NCI-H2171 treated with DMSO at 0.1 percent for 48 hours (cell line): Measurements from ENCODE around the gene SAMD11.

ENCODE experiments used
- DNase-seq: peaks from one replicate; lab custom pipeline; 2025; lab: John Stamatoyannopoulos, UW

SAMD11 gene

DNA sequence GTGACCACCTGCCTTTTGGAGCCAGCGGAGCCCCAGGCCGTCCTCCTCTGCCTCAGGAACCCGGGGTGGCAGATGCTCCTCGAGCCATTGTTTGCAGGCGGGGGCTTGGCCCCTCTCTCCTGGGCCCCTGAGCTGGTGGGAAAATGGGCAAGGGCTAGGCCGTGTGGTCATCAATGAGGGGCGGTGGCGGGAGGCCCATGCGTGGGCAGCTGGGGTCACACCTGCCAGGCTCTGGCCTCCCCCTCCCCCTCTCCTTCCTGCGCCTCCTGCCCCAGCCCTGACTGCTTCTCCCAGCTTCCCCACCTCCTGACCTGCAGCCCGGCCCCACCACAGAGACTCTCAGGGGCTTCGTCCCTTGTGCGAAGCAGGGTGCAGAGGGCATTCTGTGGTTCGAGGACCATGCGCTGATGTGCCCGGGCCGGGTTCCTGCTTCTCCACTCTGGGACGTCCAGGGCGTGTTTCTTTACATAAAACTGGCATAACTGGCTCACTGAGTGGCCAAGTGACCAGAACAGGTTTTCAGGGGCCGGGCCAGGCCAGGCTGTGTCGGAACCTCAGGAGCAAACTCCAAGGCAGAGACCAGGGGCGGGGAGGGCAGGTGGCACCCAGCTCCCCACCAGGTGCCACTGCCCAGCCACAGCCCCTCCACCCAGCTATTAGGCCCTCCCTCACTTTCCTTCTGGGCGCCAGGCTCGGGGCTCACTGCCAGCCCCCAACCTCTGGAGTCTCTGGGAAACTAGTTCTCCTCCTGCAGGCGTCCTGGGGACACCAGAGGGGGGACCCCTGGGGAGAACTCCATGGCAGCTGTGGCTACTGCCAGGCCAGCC is 9.3 kb downstream of the SAMD11 start:
- no peak for DNase-seq

DNA sequence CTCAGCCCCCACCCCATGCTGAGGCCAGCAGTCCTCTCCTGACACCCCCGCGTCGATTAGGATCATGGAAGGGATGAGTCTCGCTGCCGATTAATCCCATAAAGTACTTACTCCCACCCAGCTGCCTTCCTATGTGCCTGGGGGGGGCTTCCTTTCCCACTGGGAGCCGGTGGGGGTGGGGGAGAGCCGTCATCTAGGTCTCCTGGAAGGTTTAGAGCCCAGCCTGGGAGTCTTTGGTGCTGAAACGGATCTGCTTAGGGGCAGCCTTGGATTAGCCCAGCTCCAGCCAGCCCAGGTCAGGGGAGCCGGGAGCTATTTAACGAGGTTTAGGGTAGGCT is 9.8 kb downstream of the SAMD11 start:
- DNase-seq = no peak

DNA sequence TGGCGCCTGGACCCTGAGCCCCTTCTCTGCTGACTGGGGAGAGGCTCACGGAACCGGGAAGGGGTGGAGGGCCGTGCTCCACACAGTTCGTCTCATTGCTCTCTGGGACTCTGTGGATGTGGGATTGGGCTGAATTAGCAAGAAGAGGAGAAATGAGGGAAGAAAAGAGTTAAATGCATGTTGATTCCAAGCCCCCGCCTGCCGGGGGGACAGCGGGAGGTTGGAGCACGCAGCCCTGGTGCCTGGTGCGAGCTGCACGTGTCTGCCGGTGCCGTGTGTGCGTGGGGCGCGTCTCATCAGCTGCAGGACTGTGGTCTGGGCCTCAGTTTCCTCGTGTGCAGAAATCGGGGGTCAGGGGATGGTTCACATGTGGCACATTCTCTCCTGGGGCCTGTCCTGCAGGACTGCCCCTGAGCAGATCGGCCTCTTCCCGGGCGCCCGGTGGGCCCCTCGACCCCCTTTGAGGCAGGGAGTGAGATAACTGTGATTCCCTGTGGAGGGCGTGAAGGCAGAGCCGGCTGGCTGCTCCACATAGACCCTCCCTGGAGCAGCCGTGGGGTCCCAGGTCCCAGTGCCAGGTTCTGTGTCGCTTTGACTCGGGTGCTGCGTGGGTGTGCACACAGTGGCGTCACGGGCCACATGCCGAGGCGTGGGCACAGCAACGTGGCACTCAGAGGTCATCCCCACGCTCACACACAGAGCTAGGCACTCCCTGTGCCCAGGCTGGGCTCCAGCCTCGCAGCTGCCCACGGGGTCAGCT is 11.4 kb downstream of the SAMD11 start:
- no peak for DNase-seq

DNA sequence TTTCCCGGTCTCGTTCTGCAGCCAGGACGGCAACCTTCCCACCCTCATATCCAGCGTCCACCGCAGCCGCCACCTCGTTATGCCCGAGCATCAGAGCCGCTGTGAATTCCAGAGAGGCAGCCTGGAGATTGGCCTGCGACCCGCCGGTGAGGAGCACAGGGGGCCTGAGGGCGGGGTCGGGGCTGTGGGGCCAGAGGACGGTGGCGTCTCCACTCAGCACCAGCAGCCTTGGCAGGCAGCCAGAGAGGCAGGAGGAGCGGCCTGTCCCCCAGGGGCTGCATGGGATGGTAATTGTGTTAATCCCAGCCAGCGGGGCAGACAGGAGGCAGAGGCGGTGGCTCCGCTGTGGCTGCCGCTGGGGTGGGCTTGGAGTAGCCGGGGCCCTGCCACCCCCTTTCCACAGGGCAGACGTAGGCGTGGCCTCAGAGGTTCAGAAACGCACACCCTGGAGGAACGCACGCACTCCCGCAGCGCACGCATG is 12.1 kb downstream of the SAMD11 start:
- peak; percentile 83 for DNase-seq

DNA sequence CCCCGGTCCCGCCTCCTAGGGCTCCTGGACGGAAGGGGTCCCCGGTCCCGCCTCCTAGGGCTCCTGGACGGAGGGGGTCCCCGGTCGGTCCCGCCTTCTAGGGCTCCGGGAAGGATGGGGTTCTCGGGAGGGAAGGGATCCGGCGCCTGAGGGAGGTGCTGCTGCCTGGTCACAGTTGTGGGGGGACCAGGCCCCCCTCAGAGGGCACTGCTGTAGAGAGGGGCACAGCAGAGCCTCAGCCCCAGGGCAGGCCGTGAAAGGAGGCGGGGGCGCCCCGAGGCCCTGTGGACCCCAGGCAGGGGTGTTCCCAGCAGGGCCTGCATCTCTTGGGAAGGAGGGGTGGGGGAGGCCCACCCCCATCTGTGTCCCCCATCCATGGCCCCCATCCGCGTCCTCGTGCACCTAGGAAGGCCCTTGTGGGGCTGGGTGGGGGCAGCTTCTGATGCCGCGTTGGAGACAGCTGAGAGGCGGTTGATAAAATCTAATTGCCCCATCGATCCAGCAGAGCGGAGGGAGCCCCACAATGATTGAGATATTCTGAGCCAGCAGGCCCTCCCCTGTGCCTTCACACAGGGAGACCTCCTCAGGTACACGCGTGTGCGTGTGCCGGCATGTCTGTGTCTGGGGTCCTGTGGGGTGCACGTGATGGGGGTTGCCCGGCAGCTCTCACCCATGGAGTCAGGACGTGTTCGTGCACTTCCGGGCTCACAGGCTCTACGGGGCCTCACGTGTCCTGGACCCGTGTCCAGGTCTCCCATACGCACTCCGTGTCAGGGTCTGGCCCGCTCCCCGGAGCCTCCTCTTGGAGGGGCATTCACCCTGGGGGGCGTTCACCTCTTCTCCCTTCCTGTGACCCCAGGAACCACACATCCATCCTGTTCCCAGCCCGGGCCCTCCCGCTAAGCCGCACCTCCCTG is 12.9 kb downstream of the SAMD11 start:
- DNase-seq = no peak

DNA sequence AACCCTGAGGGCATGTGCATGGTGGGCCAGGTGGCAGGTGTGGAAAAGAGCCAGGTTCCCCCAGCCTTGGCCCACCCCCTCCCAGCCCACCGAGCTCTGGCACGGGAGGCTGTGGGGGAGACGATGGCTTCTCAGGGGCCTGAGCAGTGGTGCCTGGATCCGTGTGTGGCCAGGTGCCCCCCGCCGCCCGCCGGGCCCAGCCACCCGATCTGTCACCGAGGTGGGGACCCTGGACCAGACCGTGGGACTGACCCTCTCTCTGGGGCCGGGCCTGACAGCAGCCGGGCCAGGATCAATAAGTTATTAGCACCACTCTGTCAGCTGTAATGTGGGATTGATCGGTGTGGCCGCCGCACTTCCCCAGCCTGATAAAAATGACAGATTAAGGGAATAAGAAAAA is 13.8 kb downstream of the SAMD11 start:
- no peak for DNase-seq

DNA sequence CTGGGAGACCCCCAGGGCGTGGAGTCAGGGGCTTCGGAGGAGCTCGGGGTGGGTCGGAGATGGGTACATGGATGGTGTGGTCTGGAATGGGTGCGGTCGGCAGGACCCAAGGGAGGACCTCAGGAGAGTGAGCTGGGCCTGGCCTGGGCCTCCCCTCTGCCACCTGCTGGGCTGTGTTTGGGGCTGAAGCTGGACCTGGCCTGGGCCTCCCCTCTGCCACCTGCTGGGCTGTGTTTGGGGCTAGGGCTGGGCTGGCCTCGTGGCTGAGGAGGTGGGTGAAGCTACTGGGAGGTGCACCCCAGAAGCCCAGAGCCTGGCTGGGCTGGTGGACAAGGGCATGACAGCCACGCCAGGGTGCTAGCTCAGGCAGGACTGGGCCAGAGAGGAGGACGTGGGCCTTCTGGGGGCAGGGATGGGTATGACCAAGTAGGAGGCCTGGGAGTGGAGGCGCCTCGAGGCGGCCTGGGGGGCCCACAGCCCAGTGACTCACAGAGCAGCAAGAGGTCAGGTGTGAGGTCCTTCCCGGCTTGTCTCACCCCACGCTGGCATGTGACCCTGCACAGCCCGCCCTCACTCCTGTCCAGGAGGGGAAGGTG is 14.5 kb downstream of the SAMD11 start:
- no peak for DNase-seq

DNA sequence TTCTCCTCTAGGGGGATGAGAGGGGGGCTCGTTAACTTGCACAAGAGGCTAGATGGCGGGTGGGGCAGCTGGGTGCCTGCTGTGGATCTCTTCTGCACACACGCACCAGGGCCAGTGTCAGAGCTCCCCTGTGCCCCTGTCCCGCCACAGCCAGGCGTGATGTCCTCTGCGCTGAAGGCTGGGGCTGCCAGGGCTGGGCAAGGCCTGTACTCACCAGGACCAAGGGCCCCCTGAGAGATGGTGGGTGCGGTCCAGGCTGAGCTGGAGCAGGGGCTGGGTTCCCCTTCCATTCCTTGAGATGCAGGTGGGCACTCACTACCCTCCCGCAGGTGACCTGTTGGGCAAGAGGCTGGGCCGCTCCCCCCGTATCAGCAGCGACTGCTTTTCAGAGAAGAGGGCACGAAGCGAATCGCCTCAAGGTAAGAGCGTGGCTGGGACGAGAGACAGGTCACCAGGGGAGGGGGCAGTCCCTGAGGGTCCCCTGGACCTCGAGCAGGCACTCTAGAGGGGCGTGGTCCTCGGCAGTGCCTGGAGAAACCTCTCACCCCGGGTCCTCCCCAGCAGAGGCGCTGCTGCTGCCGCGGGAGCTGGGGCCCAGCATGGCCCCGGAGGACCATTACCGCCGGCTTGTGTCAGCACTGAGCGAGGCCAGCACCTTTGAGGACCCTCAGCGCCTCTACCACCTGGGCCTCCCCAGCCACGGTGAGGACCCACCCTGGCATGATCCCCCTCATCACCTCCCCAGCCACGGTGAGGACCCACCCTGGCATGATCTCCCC is 15.2 kb downstream of the SAMD11 start:
- no peak for DNase-seq

DNA sequence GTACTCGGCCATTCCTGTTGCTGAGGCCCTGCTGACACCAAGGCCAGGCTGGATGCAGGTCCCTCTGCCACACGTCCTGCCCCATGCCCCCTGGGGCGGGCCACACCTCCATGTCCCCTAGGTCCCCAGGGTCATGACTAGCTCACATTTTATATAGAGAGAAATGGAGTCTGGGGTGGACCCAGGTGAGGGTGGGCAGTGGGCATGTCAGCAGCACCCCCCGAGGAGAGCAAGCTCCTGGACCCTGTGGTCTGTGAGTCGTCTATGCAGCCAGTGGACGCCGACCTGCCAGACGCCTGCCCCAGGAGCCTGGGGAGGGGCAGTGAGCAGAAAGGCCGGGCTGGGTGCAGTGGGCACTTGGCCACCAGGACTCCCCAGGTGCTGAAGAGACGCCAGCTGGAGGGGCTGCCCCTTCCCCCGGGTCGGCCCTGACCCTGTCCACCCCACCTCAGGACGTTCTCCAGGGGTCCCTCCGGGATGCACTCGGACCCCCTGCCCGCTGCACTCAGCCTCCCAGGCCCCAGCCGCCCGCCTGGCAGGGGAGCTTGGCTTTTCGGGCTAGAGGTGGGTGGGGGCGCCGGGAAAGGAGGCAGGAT is 15.9 kb downstream of the SAMD11 start:
- no peak for DNase-seq

DNA sequence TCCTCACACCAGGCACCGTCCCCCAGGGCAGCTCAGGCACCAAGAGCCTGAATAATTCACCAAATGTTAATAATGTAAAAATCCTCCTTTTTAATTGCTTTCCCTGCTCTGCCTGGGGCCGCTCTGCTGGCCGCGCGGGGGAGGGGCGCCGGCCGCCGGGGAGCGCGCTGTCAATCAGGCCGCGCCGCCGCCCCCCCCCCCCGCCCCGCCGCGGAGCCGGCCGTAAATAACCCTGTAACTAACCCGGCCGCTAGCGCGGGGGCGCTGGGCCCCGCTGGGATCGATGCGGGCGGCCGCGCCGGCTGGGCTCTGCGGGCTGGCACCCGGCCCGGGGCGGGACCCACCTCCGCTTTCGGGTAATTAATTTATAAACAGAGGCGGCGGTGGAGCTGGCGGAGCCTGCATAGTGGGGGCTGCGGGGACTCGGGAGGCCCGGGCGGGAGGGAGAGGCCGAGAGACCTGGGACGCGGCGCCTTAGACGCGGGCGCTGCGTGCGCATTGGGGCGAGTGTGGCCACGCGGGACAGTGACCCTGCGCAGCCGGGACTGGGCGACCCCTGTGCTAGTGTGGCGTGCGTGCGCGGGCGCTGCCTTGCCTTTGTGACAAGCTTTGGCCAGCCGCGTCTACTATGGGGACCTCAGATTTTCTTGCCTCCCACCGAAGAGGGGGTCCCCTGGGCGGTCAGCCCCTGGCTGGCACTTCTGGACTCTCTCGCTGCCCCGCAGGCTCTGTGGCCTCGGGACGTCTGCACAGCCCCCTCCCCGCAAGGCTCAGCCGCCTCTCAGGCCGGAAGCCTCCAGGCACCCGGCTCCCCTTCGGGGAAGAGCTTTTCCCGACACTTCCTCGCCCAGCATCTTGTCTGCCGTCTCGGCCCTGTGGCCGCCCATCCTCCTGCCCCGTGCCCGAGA is 16.6 kb downstream of the SAMD11 start:
- DNase-seq = peak; percentile 78

DNA sequence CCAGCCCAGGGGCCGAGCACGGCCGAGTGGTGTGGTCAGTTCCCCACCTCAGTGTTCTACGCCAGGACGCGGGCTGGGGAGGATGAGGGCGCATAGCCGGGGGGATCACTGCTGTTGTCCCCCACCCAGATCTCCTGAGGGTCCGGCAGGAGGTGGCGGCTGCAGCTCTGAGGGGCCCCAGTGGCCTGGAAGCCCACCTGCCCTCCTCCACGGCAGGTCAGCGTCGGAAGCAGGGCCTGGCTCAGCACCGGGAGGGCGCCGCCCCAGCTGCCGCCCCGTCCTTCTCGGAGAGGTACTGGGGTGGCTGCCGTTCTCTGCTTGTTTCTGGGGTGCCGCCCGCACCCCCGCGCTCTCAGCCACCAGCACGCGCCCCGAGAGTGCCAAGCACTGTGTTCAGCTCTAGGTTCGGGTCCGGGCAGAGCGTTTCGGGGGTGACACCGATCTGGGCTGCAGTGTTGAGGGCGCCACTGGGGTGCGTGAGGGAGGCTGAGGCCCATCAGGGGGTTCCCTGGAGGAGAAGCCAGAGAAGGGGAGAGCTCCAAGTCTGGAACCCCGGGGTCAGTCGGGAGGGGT is 17.4 kb downstream of the SAMD11 start:
- DNase-seq = no peak

DNA sequence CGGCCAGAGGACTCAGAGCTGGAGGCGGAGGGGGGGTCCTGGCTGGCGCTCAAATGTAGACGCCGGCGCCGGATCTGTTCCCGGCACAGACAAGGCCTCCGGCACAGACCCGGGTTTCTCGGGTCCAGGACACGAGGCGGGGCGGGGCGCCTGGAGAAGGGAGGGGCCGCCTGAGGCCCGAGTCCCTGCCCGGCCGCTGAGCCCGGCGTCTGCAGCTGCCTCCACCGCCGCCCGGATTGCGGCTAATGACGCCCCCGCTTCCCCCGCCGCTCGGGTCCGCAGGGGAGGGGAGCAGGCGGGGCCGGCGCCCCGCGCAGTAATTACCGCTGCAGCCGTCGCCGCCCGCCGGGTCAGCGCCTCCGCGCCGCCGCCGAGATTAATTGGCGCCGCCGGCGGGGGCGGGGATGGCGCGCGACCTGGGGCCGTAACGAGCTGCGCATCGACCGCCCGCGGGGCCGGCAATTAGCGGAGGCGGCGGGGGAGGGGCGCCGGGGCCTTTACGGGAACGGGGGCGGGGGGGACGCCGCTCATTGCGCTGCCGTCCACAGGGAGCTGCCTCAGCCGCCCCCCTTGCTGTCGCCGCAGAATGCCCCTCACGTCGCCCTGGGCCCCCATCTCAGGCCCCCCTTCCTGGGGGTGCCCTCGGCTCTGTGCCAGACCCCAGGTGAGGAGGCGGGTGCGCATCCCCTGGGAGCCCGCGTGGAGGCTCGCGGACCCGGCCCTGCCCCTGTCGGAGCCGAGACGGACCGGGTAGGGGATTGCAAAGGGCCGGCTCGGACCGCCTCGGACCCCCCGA is 18.1 kb downstream of the SAMD11 start:
- peak; percentile 71 for DNase-seq

DNA sequence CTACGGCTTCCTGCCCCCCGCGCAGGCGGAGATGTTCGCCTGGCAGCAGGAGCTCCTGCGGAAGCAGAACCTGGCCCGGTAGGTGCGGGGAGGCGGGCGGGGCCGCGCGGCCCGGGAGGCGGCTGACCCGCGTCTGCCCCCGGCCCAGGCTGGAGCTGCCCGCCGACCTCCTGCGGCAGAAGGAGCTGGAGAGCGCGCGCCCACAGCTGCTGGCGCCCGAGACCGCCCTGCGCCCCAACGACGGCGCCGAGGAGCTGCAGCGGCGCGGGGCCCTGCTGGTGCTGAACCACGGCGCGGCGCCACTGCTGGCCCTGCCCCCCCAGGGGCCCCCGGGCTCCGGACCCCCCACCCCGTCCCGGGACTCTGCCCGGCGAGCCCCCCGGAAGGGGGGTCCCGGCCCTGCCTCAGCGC is 18.7 kb downstream of the SAMD11 start:
- DNase-seq = no peak

DNA sequence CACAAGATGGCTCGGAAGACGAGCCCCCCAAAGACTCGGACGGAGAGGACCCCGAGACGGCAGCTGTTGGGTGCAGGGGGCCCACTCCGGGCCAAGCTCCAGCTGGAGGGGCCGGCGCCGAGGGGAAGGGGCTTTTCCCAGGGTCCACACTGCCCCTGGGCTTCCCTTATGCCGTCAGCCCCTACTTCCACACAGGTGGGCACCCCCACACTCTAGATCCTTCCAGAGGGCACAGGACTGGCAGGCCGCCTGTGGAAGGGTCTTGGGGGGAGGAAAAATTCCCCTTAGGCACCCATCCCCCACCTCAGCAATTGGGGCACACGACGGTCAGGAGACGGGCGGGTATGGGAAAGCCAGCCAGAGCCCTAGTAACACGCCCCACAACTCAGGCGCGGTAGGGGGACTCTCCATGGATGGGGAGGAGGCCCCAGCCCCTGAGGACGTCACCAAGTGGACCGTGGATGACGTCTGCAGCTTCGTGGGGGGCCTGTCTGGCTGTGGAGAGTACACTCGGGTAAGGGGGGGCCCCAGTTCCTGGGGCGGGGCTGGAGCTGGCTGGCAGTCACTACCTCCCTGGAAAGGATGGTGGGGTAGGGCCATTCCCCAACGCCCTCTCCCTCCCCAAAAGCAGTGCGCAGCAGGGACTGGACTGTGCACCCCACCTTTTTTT is 19.3 kb downstream of the SAMD11 start:
- no peak for DNase-seq

DNA sequence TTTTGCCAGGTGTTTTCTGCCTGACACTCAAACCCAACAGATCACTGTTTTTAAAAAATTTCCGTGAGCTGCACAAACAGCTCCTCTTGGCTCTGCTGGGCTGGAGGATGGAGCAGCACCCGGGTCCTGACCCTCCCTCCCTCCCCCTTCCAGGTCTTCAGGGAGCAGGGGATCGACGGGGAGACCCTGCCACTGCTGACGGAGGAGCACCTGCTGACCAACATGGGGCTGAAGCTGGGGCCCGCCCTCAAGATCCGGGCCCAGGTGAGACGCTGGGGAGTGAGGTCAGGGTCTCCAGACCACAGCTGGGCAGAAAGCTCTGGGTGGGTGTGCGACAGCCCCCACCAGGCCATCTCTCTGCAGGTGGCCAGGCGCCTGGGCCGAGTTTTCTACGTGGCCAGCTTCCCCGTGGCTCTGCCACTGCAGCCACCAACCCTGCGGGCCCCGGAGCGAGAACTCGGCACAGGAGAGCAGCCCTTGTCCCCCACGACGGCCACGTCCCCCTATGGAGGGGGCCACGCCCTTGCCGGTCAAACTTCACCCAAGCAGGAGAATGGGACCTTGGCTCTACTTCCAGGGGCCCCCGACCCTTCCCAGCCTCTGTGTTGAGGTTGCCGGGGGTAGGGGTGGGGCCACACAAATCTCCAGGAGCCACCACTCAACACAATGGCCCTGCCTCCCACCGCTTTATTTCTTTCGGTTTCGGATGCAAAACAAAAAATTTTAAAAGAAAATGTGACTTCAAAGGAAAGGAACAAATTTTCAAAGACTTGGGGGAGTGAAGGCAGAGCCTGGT is 20.0 kb downstream of the SAMD11 start:
- no peak for DNase-seq

DNA sequence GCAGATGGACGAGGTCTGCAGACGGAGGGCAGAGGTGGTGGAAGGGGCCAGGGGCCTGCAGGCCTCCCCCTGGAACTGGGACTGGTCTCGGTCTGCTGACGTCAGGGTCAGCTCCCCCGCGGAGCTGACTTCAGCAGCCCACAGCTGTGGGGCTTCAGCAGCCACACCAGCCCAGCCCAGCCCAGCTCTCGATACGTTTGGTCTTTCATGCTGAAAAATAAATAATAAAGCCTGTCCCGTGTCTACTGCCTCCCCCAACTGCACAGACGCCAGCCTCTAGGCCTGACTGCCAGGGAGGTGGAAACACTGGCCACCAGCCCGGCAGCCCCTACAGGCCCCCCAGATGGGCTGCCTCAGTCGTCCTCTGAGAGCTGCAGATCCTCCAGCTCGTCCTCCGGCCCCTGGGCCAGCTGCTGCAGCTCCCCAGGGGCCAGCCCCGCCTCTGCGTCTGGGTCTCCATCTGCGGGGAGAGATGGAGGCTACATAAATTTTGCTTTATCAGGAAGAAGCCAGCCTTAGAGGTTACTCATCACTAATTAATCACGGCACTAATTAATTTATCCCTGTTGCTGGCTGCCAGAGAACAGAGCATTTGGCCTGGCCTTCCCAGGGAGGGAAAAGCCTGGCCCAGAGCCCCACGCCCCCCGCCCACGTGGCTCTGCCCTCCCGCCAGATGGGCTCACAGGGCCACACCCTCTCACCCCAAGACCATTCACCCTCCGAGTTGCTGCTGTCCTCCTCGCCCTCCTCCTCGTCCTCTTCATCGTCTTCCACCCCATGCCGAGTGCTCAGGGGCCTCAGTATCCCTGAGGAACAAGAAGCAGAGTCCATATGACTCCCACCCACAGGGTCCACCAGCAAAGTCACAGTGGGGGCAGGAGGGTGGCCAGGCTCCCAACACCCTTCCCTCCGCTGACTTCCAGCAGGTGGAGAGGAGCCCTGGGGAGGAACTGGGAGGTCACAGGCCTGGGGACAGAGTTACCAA is 20.9 kb downstream of the SAMD11 start:
- peak; percentile 77 for DNase-seq
